Activated gamma-delta T cell treated with Interleukin-2 at 50 U/mL for 16 hours (primary cell): Measurements from ENCODE around the gene CCDC40.

Experiments used
- DNase-seq: peaks from one replicate; pipeline ENCODE4 v3.0.0-alpha.2; 2020

CCDC40 gene

DNA sequence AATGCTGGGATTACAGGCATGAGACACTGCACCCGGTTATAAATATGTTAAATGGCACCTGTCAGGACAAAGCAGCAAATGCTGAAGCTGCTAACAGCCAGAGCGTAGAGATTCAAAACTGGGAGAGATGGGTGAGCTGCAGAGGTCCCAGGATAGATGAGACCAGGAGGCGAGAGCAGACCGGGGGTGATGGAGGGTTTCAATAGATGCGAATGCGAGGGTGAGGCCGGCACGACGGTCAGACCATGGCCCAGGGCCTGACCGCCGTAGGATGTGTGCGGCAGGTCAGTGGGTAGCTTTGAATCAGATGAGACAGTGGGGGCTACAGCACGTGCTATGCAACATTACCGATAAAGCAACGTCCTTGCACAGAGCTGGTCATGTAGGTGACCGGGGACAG is 14.3 kb downstream of the CCDC40 start:
- no peak for DNase-seq

DNA sequence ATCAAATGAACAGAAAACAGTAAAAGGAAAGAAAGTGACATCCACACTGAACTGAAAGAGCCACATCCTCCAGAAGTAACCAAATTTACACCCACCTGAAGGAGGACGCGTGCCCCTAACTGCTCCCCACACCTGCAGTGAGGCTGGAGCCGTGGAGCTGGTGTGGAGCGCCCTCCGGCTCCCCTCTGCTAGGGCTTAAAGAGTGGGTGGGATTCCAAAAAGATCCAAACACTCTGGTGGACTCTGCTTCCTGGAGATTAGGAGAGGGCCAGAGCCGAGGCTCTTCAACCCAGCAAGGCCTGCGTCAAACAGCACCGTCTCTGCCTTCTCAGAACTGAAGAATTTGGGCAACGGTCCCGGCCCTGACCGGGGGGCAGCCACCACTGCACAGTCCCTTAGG is 15.2 kb downstream of the CCDC40 start:
- no peak for DNase-seq

DNA sequence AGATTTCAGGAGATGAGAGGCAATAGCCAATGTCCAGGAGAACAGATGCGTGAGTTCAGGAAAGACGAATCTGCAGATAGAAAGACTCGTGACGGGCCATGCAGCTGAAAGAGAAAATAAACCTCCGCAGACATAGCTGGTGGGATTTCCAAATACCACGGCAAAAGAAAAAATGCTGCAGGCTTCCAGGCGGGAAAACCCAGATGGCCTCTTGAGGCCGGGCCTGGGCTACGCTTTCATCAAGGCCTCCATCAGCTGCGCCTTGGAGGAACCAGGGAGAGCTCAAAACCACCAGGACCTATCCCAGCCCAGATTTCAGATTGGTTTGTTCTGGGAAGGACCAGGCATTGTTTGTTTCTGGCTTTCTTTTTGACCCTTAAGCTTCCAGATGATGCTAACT is 16.7 kb downstream of the CCDC40 start:
- no peak for DNase-seq

DNA sequence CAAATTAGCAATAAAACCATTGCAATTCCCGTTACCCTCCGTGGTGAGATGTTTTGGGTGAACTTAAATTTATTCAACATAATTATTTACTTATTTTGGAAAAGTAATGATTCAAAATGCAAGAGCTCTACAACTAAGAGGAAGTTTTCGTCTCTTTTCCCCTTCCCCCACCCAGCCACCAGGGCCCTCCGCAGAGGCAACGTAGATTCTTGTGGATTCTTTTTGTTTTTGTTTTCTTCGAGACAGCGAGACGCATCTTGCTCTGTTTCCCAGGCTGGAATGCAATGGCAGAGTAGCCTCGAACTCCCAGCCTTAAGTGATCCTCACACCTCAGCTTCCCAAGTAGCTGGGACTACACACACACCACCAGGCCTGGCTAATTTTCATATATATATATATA is 19.2 kb downstream of the CCDC40 start:
- DNase-seq, result no peak

DNA sequence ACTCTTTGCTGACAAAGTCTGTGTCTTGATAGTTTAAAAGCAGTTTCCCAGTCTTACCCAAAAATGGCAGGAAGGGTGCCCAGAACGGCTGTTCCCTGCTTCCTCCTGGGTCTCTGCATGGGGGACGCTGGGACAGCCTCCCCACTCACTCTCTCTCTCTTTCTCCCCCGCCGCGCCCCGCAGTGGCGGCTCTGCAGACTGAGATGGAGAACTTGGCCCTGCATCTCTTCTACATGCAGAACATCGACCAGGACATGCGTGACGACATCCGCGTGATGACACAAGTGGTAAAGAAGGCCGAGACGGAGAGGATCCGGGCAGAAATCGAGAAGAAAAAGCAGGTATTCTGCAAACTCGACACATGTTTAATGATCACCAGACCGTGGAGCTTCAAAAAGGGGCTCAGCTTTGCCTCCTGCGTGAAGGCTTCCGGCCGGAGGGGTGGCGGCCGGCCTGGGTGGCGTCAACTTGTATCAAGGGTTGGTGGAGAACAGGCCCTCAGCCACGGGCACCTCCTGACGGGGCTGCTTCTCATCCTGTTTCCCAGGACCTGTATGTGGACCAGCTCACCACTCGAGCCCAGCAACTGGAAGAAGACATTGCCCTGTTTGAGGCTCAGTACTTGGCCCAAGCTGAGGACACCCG is 22.0 kb downstream of the CCDC40 start:
- no peak for DNase-seq

DNA sequence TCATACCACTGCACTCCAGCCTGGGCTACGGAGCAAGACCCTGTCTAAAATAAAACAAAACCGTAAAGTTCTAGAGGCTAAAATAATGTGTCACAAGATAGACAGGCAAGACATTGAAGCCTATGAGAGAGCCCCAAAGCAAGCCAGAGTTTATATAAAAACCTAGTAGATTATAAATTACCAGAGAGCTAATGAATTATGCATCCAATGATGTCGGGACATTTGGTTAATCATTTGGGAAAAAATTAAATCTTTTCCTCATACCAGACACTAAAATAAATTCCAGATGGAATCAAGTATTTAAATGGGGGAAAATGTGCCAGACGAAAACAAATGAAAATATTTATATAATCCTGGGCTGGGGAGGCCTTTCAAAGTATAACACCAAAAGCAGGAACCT is 24.2 kb downstream of the CCDC40 start:
- no peak for DNase-seq

DNA sequence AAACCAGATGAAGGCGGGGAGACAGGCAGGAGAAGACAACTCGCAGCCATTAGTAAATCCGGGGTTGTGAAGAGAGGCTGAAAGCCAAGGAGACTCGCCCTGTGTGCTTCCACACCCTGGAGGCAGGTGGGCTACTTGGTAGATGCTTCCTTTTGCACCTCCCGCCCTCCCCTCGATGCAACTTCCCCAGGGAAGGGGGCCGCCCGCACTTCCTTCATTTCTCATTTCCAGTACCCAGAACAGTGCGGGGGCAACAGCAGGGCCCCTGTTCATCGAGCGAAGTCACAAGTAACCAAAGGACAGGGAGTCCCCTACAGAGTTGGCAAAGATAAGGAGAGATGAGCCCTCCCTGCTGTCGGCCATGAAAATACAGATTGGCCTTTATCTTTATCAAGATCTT is 25.0 kb downstream of the CCDC40 start:
- DNase-seq, result no peak

GRCh38 chr17:80063830-80064585 is 27.6 kb downstream of the CCDC40 start:
- no peak for DNase-seq

- no peak for DNase-seq
These were observed 28.3 kb downstream of the CCDC40 start for GRCh38 chr17:80064696-80065095.

- DNase-seq, result no peak
These were observed 29.2 kb downstream of the CCDC40 start for GRCh38 chr17:80065478-80066170.

DNA sequence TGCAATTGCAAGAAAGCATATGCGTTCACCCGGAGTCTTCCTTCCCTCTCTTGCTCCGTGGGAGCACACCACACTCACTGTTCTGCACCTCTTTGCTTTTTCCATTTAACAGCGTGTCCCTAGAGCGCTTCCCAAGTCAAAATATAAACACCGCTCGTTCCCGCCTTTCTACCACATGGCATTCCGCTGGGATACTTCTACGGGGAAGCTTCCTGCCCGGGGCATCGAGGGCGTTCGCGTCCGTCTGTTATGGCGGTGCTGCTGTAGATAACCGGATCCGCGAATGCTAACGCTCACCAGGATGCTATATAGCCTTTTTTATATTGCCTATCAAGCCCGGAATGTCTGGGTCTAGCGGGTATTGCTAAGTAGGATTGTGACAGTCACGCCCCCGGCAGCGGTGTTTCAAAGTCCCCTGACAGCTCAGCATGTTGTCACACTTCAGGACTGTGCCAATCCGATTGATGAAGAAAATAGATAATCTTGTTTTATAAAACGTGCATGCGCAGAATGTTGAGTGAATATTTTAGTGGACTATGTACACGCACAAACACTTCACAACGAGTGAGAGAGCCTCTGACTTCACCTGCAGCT is 31.0 kb downstream of the CCDC40 start:
- no peak for DNase-seq

GRCh38 chr17:80068301-80069222 is 32.1 kb downstream of the CCDC40 start:
- DNase-seq, result no peak

DNA sequence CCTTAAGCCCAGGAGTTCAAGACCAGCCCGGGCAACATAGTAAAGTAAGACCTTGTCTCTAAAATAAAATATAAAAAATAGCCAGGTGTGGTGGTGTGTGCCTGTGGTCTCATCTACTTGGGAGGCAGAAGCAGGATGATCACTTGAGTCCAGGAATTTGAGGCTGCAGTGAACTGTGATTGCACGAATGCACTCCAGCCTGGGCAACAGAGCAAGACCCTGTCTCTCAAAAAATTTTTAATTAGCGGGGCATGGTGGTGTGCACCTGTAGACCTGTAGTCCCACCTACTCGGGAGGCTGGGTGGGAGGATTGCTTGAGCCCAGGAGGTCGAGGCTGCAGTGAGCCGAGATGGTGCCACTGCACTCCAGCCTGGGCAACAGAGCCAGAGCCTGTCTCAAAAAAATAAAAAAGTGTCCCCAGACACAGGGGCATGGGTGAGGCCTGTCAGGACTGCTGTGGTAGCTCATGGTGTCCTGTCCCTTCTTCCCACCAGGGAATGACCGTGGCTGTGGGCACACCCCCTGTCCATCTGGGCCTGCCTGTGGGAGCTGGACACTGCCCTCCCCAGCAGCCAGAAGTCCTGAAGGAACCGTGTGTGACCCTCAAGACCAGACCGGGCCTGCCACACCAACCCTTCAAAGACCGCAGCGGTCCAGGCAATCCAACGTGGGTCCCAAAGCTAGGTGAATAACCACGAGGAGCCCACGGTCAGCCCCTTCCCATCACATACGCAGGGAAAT is 34.1 kb downstream of the CCDC40 start:
- no peak for DNase-seq

GRCh38 chr17:80071116-80071841 is 34.8 kb downstream of the CCDC40 start:
- DNase-seq, result no peak

DNA sequence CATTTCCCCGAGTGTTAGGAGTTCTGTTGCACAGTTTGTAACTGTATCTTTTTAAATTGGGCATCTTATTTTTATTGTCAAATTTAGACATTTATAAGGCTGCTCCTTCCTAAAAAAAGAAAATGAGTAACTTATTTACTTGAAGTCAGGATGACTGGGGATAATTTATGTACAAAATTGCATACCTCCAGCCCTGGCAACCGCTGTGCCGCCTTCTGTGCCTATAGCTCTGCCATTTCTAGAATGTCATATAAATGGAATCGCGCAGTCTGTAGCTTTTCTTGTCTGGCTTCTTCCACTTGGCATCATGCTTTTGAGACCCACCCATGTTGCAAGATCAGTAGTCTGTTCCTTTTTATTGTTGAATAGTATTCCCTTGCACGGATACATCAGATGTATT is 36.0 kb downstream of the CCDC40 start:
- no peak for DNase-seq

GRCh38 chr17:80080081-80080480 is 43.6 kb downstream of the CCDC40 start:
- no peak for DNase-seq

- DNase-seq, result no peak
These were observed 45.2 kb downstream of the CCDC40 start for GRCh38 chr17:80081596-80081995.

DNA sequence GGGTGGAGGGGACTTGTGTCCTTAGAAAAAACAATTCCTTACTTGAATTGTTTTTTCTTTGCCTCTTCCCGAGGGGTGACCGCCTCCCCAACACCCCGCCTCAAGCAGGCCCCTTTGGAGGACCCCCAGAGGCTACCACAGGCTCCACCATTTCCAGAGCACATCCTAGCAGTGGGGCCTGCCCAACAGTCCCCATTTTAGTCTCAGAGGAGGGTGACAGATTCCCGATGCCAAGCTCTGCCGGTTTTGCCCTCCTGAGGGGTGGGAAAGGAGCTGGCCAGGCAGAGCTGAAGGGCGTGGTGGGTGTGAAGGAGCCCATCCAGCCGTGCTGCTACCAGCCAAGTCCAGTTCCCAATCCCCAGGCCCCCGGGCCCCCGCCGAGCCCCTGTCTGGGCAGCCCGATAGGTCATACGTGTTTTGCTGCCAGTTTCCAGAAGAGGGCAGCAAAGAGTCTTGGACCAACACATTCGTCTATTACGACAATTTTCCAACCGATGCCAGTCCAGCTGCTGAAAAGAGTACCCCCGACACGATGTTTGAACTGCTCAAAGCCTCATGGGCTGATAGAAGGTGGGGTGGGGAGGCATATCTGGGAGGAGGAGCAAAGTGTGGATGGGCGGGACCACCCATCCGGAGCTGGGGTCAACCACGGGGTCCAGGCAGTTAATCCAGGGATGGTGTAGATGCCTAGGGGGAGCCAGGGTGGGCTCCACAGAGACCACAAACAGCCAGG is 46.1 kb downstream of the CCDC40 start:
- DNase-seq, result peak; percentile 52

GRCh38 chr17:80083136-80083661 is 46.8 kb downstream of the CCDC40 start:
- no peak for DNase-seq

DNA sequence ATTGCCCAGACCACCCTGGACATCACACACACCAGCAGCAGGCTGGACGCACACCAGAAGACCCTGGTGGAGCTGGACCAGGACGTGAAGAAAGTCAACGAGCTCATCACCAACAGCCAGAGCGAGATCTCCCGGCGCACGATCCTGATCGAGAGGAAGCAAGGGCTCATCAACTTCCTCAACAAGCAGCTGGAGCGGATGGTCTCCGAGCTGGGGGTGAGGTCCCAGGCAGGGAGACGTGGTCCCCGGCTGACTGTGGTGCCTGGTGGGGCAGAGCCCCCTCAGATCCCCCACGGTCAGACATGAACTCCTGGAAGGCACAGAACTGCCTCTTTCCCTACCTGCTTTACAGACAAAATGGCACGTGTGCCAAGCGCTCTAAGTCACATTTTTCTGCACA is 48.3 kb downstream of the CCDC40 start:
- DNase-seq, result no peak
